IMR-90 (cell line): Measurements from ENCODE around the gene FRG2. TPM values are rescaled to one million over a fixed set of nuclear protein-coding genes. Genes with fewer than 3 reads are reported as not detected.

Experiments
- ATAC-seq: fragments of 200-7000 bp; cut with Tn5 transposase; 2 replicates; pipeline ENCODE4 v1.9.1; 2020; ENCODE audit warnings: low read depth, mild to moderate bottlenecking, moderate library complexity
- BruUV-seq: library from RNA; stranded (reverse); fragments of 400-500 nt; replicated peaks from 2 replicates; lab custom pipeline; 2021; lab: Mats Ljungman, UMichigan
- CTCF ChIA-PET: fragments of 300-600 bp; formaldehyde crosslinking; extraction: SDS; loops from one replicate; lab custom pipeline; 2021; ENCODE audit warnings: antibody characterized with exemption; lab: Yijun Ruan, JAX
- POLR2A ChIA-PET: fragments of 300-600 bp; sonication (Branson Sonifier 250); formaldehyde crosslinking; loops from one replicate; lab custom pipeline; 2022; ENCODE audit warnings: antibody characterized with exemption; ENCODE audit not compliant: unreplicated experiment; lab: Charles Lee
- DNase-seq: peaks from one replicate; pipeline ENCODE4 v3.0.0; 2013
- H2AFZ ChIP-seq: replicated peaks from 2 replicates; pipeline ENCODE3; 2013; ENCODE audit warnings: low read length, mild to moderate bottlenecking; ENCODE audit not compliant: poor library complexity
- H2AK5ac ChIP-seq: 2 replicates; pipeline ENCODE4 v1.6.1; 2013; ENCODE audit warnings: low read depth, low read length, inconsistent platforms
- H2AK9ac ChIP-seq: replicated peaks from 2 replicates; pipeline ENCODE3; 2013; ENCODE audit warnings: mild to moderate bottlenecking, low read depth, low read length, moderate library complexity; ENCODE audit not compliant: poor library complexity
- H2BK120ac ChIP-seq: 2 replicates; pipeline ENCODE4 v1.6.1; 2013; ENCODE audit warnings: low read depth, low read length, inconsistent platforms
- H2BK15ac ChIP-seq: 3 replicates; pipeline ENCODE4 v1.6.1; 2013; ENCODE audit warnings: low read depth, low read length, inconsistent platforms
- H2BK20ac ChIP-seq: 2 replicates; pipeline ENCODE4 v1.6.1; 2013; ENCODE audit warnings: low read depth, mild to moderate bottlenecking, inconsistent platforms, low read length, moderate library complexity
- H2BK5ac ChIP-seq: 2 replicates; pipeline ENCODE4 v1.6.1; 2013; ENCODE audit warnings: mild to moderate bottlenecking, low read depth, low read length, inconsistent platforms; ENCODE audit not compliant: poor library complexity, severe bottlenecking
- H3K14ac ChIP-seq: replicated peaks from 2 replicates; pipeline ENCODE4 v1.6.1; 2013; ENCODE audit warnings: low read depth, low read length, inconsistent platforms
- H3K18ac ChIP-seq: 2 replicates; pipeline ENCODE4 v1.6.1; 2013; ENCODE audit warnings: low read depth, low read length, control low read depth
- H3K23ac ChIP-seq: 2 replicates; pipeline ENCODE4 v1.6.1; 2013; ENCODE audit warnings: low read depth, low read length, inconsistent platforms
- H3K27ac ChIP-seq: 2 replicates; pipeline ENCODE4 v1.5.1; 2013; ENCODE audit warnings: mild to moderate bottlenecking, control low read depth, low read length; ENCODE audit not compliant: insufficient read depth
- H3K27me3 ChIP-seq: 2 replicates; pipeline ENCODE4 v1.6.1; 2013; ENCODE audit warnings: low read length; ENCODE audit not compliant: control insufficient read depth, insufficient read depth
- H3K36me3 ChIP-seq: 2 replicates; pipeline ENCODE4 v1.6.1; 2013; ENCODE audit warnings: low read length, mixed read lengths; ENCODE audit not compliant: control insufficient read depth, insufficient read depth
- H3K4ac ChIP-seq: 2 replicates; pipeline ENCODE4 v1.6.1; 2013; ENCODE audit warnings: low read depth, low read length, inconsistent platforms
- H3K4me1 ChIP-seq: 2 replicates; pipeline ENCODE4 v1.6.1; 2013; ENCODE audit warnings: low read length, mixed read lengths; ENCODE audit not compliant: control insufficient read depth, insufficient read depth
- H3K4me2 ChIP-seq: 2 replicates; pipeline ENCODE4 v1.6.1; 2013; ENCODE audit warnings: low read depth, mild to moderate bottlenecking, control low read depth, low read length, moderate library complexity
- H3K4me3 ChIP-seq: 2 replicates; pipeline ENCODE4 v1.5.1; 2013; ENCODE audit warnings: low read depth, mild to moderate bottlenecking, control low read depth, low read length, moderate library complexity; ENCODE audit not compliant: insufficient read depth
- H3K56ac ChIP-seq: 2 replicates; pipeline ENCODE4 v1.6.1; 2013; ENCODE audit warnings: low read length, inconsistent platforms; ENCODE audit not compliant: insufficient read depth; ENCODE audit errors: extremely low read depth
- H3K79me1 ChIP-seq, 2 experiments: 2 replicates each; pipeline ENCODE4 v1.6.1; 2013; ENCODE audit warnings: low read length in 2 of 2, inconsistent platforms in 1 of 2, low read depth in 1 of 2
- H3K9ac ChIP-seq: 2 replicates; pipeline ENCODE4 v1.6.1; 2013; ENCODE audit warnings: low read depth, low read length, control low read depth
- H3K9me1 ChIP-seq: 2 replicates; pipeline ENCODE4 v1.6.1; 2013; ENCODE audit warnings: low read length, inconsistent platforms; ENCODE audit not compliant: insufficient read depth
- H3K9me3 ChIP-seq: 2 replicates; pipeline ENCODE4 v1.6.1; 2013; ENCODE audit warnings: low read length; ENCODE audit not compliant: control insufficient read depth, insufficient read depth
- H4K20me1 ChIP-seq: 2 replicates; pipeline ENCODE4 v1.6.1; 2013; ENCODE audit warnings: low read length, inconsistent platforms; ENCODE audit not compliant: insufficient read depth
- H4K5ac ChIP-seq: 2 replicates; pipeline ENCODE4 v1.6.1; 2013; ENCODE audit warnings: mild to moderate bottlenecking, low read depth, low read length, control low read depth
- H4K8ac ChIP-seq, 2 experiments: 2 replicates each; pipeline ENCODE4 v1.6.1; 2013; ENCODE audit warnings: low read depth in 2 of 2, low read length in 2 of 2, control low read depth in 1 of 2, inconsistent platforms in 1 of 2
- H4K91ac ChIP-seq: 2 replicates; pipeline ENCODE4 v1.6.1; 2013; ENCODE audit warnings: low read depth, low read length, inconsistent platforms; ENCODE audit not compliant: insufficient read depth
- CEBPB ChIP-seq: IDR thresholded peaks from 2 replicates; pipeline ENCODE4 v1.6.1; 2012; ENCODE audit warnings: low read depth, low read length, improper control_type of control experiment
- FOS ChIP-seq: fragments of 150-350 bp; IDR thresholded peaks from 2 replicates; pipeline ENCODE4 v1.6.1; 2016; ENCODE audit warnings: low read depth, low read length
- MAFK ChIP-seq: IDR thresholded peaks from 2 replicates; pipeline ENCODE4 v1.6.1; 2012; ENCODE audit warnings: low read depth, low read length, improper control_type of control experiment
- RFX5 ChIP-seq: IDR thresholded peaks from 2 replicates; pipeline ENCODE4 v1.8.0; 2012; ENCODE audit warnings: low read depth, mild to moderate bottlenecking, low read length, moderate library complexity
- WGBS, 2 experiments: methylation state at CpG; one replicate each; pipeline versions ENCODE4 v1.1.5 to v1.1.7; 2013; ENCODE audit warnings: missing lambda C conversion rate in 2 of 2; ENCODE audit not compliant: insufficient read length in 1 of 2; ENCODE audit errors: extremely low coverage in 2 of 2; 5-methylcytosine and 5-hydroxymethylcytosine counted together
- dilution Hi-C: fragments of 300-500 bp; cut with HindIII; formaldehyde crosslinking; loops from one replicate; pipeline ENCODE4 v1.14.3; 2018; ENCODE audit warnings: low sequenced_read_pairs; ENCODE audit not compliant: unreplicated experiment
- in situ Hi-C: fragments of 300-500 bp; cut with MboI; formaldehyde crosslinking; loops from 3 replicates; pipeline ENCODE4 v1.14.3; 2019; ENCODE audit warnings: low sequenced_read_pairs, inconsistent platforms, mixed read lengths
- intact Hi-C: fragments of 100-400 bp; cut with micrococcal nuclease; formaldehyde crosslinking; loops from 2 replicates; pipeline ENCODE4 v1.10.0; 2022
- polyA plus RNA-seq, 3 experiments: library from polyadenylated mRNA; depleted of rRNA; stranded (reverse); fragments of >200 nt; gene quantifications; 2 replicates each; pipeline ENCODE4 v1.2.3, GENCODE V29; 2012; ENCODE audit warnings: low replicate concordance in 1 of 3
- total RNA-seq: library from RNA; depleted of rRNA; stranded (reverse); fragments of >200 nt; gene quantifications from 2 replicates; pipeline ENCODE4 v1.2.3, GENCODE V29; 2012
- TF ChIP-seq, protein P1 (sequence below): fragments of 150-350 bp; IDR thresholded peaks from 2 replicates; pipeline ENCODE4 v1.6.1; 2016; ENCODE audit warnings: low read depth, mild to moderate bottlenecking, low read length, moderate library complexity, borderline replicate concordance
- TF ChIP-seq, protein P2 (sequence below): conservative IDR thresholded peaks from 2 replicates; pipeline ENCODE4 v1.5.1; 2012; ENCODE audit warnings: mild to moderate bottlenecking, low read depth, low read length, improper control_type of control experiment

The FRG2 gene
- total and polyA plus RNA-seq, 2 of the 4 experiments (the other 2 are of a cell fraction): not detected

GRCh38 chr4:190015538-190016368 is 11.3 kb downstream of the FRG2 start:
- no peak overlapping the region for H3K27ac ChIP-seq
- in situ Hi-C loops: no loop called here
- H3K79me1 ChIP-seq: no peaks in the 10 kb centered on the region
- H3K14ac ChIP-seq: no peak overlapping the region
- no peak overlapping the region for H2BK15ac ChIP-seq
- H3K9me3 ChIP-seq: peaks cover 2% of the 10 kb centered on the region; the same call in 1 of the 2 replicates
- POLR2A ChIA-PET: no interaction called here
- H3K9me1 ChIP-seq: no peaks in the 10 kb centered on the region
- 3% methylated on average over 17 of the region's 43 CpGs; no CpG with 5 or more reads in 1 of the 2 experiments for WGBS, 2 experiments
- H3K27me3 ChIP-seq: peaks cover 53% of the 10 kb centered on the region
- H4K5ac ChIP-seq: no peak overlapping the region
- no peak overlapping the region for H3K18ac ChIP-seq
- H2AK5ac ChIP-seq: no peak overlapping the region
- no TSS peak for BruUV-seq
- no peak overlapping the region for H3K23ac ChIP-seq
- no peak for ATAC-seq
- CTCF ChIA-PET: no interaction called here
- dilution Hi-C loops: no loop called here
- H3K36me3 ChIP-seq: no peaks in the 10 kb centered on the region
- no peak for TF ChIP-seq MAFK
- TF ChIP-seq, protein P1, sequence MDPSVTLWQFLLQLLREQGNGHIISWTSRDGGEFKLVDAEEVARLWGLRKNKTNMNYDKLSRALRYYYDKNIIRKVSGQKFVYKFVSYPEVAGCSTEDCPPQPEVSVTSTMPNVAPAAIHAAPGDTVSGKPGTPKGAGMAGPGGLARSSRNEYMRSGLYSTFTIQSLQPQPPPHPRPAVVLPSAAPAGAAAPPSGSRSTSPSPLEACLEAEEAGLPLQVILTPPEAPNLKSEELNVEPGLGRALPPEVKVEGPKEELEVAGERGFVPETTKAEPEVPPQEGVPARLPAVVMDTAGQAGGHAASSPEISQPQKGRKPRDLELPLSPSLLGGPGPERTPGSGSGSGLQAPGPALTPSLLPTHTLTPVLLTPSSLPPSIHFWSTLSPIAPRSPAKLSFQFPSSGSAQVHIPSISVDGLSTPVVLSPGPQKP: no peak
- TF ChIP-seq CEBPB: no peak
- no peak for TF ChIP-seq FOS
- TF ChIP-seq, protein P2, sequence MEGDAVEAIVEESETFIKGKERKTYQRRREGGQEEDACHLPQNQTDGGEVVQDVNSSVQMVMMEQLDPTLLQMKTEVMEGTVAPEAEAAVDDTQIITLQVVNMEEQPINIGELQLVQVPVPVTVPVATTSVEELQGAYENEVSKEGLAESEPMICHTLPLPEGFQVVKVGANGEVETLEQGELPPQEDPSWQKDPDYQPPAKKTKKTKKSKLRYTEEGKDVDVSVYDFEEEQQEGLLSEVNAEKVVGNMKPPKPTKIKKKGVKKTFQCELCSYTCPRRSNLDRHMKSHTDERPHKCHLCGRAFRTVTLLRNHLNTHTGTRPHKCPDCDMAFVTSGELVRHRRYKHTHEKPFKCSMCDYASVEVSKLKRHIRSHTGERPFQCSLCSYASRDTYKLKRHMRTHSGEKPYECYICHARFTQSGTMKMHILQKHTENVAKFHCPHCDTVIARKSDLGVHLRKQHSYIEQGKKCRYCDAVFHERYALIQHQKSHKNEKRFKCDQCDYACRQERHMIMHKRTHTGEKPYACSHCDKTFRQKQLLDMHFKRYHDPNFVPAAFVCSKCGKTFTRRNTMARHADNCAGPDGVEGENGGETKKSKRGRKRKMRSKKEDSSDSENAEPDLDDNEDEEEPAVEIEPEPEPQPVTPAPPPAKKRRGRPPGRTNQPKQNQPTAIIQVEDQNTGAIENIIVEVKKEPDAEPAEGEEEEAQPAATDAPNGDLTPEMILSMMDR: no peak
- TF ChIP-seq RFX5: no peak
- no peak overlapping the region for H4K91ac ChIP-seq
- no peak overlapping the region for H2AK9ac ChIP-seq
- H3K4me1 ChIP-seq: no peaks in the 10 kb centered on the region
- no peak overlapping the region for H3K9ac ChIP-seq
- no peak overlapping the region for H4K8ac ChIP-seq
- H2BK5ac ChIP-seq: no peak overlapping the region
- H3K4me2 ChIP-seq: no peak overlapping the region
- H2BK120ac ChIP-seq: no peak overlapping the region
- no peak overlapping the region for H2AFZ ChIP-seq
- no peak overlapping the region for H3K4ac ChIP-seq
- no peak overlapping the region for H3K4me3 ChIP-seq
- H2BK20ac ChIP-seq: no peak overlapping the region
- intact Hi-C loops: no loop called here
- H4K20me1 ChIP-seq: no peaks in the 10 kb centered on the region
- no peak for DNase-seq
- H3K56ac ChIP-seq: no peak overlapping the region
